ES-I3 (cell line): ENCODE results near the gene RPIA.
A peak's percentile ranks its signal among the peaks of the same experiment; 100 is the strongest.
"Not testable (repeated sequence)": the region's sequence is repeated elsewhere in the genome, so short reads cannot be mapped to it uniquely, and the experiment has no call there.

Source experiments
- H3K36me3 ChIP-seq: 2 replicates; pipeline ENCODE4 v1.6.1; 2013; ENCODE audit warnings: mild to moderate bottlenecking, low read length, control low read depth, moderate library complexity; ENCODE audit not compliant: insufficient read depth
- H3K4me1 ChIP-seq: 2 replicates; pipeline ENCODE4 v1.6.1; 2013; ENCODE audit warnings: mild to moderate bottlenecking, control low read depth, low read length; ENCODE audit not compliant: insufficient read depth
- H3K9ac ChIP-seq: 2 replicates; pipeline ENCODE4 v1.6.1; 2013; ENCODE audit warnings: low read depth, mild to moderate bottlenecking, low read length, moderate library complexity
- H3K9me3 ChIP-seq: 2 replicates; pipeline ENCODE4 v1.6.1; 2013; ENCODE audit warnings: mild to moderate bottlenecking, low read length, moderate library complexity; ENCODE audit not compliant: control insufficient read depth, insufficient read depth

The RPIA gene

DNA sequence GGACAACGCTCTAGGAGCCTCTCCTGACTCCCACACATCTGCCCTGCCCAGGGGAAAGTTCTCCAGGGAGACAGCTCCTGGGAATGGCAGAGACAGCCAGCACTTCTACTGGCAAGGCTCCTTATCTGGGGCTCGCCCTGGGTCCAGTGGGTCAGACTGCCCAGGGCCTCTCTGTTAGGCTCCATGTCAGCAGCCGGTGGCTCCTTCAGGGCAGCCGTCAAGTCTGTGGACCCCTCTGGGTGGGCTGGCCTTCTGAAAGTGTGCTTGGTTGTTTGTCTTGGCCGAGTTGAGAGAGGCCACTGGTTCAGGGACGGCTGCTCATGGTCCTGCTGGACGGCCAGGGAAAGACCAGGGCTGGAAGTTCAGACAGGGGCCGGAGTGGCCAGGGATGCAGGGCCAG, 65.6 kb downstream of the RPIA start:
- Histone ChIP-seq H3K9ac (no peak overlapping the region), H3K9me3 (peaks cover 4% of the 10 kb centered on the region; the same call in 1 of the 2 replicates), H3K36me3 (no peaks in the 10 kb centered on the region), H3K4me1 (peaks cover 3% of the 10 kb centered on the region; the same call in 1 of the 2 replicates)

DNA sequence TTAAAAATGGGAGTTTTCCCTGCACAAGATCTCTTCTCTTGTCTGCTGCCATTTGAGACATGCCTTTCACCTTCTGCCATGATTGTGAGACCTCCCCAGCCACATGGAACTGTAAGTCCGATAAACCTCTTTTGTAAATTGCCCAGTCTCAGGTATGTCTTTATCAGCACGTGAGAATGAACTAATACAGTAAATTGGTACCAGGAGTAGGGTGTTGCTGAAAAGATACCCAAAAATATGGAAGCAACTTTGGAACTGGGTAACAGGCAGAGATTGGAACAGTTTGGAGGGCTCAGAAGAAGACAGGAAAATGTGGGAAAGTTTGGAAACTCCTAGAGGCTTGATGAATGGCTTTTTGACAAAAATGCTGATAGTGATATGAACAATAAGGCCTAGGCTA, 67.2 kb downstream of the RPIA start:
- not testable (repeated sequence) for H3K36me3 ChIP-seq, H3K4me1 ChIP-seq

DNA sequence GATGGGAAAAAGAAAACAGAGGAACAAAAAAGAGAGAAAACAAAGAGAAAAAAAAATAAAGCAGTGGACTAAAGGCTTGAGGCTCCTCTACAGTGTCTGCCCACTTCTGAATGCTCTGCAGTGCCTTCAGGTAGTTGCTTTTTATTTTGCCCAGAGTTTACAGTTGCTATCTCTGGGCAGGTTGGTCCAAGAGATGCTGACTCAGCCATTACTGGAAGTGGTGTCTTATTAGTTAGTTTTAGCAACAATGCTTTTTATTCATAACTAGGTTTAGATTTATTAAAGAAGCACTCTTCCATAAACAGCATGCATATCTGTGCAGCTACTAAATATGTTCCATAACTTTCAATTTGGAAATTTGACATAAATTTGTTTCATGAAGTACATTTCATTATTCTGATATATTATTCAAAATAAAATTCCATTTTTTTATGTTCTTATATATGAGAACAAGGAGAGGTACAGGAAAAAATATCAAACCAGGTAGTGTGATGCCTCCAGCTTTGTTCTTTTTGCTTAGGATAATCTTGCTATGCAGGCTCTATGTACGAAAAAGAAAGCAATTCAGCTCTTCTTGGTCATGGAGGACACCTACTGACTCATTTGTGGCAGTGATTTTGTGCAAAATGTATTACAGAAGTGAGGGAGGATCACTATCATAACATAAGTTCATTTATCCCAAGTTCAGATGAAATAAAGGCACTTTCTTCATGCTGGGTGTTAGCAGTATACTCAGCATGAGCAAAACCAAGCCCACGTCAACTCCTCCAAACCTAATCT, 69.5 kb downstream of the RPIA start:
- no peaks in the 10 kb centered on the region for H3K36me3 ChIP-seq
- H3K4me1 ChIP-seq: no peaks in the 10 kb centered on the region
- H3K9ac ChIP-seq: no peak overlapping the region
- peaks cover 4% of the 10 kb centered on the region; the same call in 1 of the 2 replicates for H3K9me3 ChIP-seq

More for the DNA sequence above, 67.2 kb downstream of the RPIA start:
- not testable (repeated sequence) for H3K9me3 ChIP-seq, H3K9ac ChIP-seq

DNA sequence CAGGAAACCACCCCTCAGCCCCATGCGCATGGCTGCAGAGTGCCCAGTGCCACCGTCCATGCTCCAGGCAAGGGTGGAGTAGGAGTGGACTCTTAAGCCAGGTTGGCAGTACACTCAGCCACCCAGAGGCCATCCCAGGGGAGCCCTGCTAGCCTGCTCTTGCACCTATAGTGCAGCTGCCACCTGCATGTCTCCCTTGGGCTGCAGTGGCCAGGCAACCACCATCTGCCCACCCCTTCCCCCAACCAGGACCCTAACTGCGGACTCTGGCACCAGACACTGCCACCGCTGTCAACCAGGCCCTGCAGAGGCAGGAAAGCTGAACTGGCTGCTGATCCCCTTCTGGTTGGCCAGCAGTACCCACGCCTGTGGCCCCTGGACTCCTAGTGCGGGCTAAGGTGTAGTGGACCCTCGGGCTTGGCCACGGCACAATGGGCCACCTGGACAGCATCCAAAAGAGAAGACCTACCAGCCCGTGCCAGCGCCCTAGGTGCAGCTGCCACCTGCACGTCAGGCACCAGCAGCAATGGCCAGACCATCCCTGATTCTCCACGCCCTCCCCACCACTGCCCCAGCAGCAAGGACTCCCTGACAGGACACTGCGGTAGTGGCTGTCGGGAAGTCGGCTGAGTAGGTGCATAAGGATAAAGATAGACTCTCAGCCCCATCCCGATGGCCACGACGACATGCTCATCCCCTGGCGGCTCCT, 72.8 kb downstream of the RPIA start:
- Histone ChIP-seq H3K36me3 (no peaks in the 10 kb centered on the region), H3K9me3 (no peaks in the 10 kb centered on the region), H3K4me1 (no peaks in the 10 kb centered on the region), H3K9ac (no peak overlapping the region; the same call in 1 of the 2 replicates)

DNA sequence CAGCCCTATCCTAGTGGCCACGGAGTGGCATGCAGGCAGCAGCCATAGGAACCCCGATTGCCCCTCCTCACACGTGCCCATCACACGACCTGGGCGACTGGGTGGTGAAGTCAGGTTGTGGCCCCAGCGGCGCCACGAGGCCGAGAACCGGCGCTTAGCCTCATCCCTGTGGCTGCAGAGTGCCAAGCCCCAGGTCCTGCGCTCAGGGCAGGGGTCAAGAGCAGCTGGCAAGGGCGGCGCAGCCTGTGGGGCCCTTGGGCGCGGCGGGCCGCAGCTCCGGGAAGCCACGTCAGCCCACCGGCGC, 73.3 kb downstream of the RPIA start:
- H3K9me3 ChIP-seq: no peaks in the 10 kb centered on the region
- peak overlapping the region; percentile 17; the same call in 1 of the 2 replicates for H3K9ac ChIP-seq
- no peaks in the 10 kb centered on the region for H3K4me1 ChIP-seq

DNA sequence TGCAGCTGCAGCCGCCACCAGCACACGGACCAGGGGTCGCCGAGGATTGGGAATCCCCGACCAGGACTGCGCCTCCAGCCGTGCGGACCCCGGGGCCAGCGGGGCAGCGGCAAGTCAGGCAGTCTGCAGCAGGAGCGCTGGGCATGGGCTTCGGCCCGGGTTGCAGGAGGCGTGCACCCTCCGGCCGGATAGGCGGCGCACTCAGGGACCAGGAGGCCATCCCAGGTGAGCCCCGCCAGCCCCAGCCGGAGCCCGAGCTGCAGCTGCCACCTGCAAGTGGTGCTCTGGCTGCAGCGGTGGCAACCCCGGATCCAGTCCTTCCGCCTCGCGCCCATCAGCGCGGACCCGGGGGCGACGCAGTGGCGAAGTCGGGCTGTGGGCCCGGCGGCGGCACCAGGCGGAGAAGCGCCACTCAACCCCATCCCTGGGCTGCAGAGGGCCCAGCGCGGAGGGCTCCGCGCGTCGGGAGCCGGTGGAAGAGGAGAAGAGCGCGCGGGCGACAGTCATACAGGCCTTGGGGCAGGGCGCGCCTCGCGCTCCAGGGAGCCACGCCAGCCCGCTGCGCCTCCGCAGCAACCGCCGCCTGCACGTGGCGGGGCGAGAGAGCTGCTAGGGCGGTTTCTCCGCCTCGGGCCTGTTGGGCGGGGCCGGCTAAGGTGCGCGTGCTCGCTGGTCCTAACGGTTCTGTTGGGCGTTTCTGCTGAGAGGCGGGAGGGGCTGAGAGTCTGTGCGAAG, 73.8 kb downstream of the RPIA start:
- H3K4me1 ChIP-seq: no peaks in the 10 kb centered on the region
- H3K9me3 ChIP-seq: no peaks in the 10 kb centered on the region
- H3K9ac ChIP-seq: peak overlapping the region; percentile 17; the same call in 1 of the 2 replicates
- H3K36me3 ChIP-seq: no peaks in the 10 kb centered on the region

More for the DNA sequence above, 73.3 kb downstream of the RPIA start:
- H3K36me3 ChIP-seq: no peaks in the 10 kb centered on the region

DNA sequence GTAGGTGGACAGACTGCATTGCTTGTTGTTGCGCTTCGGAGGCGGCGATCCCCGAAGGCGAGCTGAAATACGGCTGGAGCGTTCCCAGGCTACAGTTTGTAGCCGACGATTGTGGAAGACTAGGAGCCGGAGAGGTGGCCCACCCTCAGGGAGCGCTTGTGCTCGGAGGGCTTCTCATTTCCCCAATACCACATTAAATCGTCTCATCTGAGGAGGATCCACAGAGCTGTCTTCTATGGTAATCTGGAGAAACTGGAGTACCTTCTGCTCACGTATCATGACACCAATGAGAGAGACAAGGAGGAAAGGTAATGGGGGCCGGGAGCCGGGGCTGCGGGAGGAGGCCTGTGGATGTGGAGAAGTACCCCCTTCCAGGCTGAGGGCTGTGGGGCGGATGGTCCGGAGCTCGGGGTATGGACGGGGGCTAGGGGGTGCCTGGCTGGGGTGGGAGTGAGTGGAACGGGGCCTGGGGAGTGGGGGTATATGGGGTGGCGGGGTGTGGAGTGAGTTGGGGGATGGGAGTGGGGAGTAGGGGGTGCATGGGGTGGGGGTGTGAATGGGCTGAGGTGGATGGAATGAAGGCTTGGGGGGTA, 74.5 kb downstream of the RPIA start:
- not testable (repeated sequence) for H3K36me3 ChIP-seq, H3K9me3 ChIP-seq, H3K4me1 ChIP-seq
- peak overlapping the region; percentile 17; the same call in 1 of the 2 replicates for H3K9ac ChIP-seq

DNA sequence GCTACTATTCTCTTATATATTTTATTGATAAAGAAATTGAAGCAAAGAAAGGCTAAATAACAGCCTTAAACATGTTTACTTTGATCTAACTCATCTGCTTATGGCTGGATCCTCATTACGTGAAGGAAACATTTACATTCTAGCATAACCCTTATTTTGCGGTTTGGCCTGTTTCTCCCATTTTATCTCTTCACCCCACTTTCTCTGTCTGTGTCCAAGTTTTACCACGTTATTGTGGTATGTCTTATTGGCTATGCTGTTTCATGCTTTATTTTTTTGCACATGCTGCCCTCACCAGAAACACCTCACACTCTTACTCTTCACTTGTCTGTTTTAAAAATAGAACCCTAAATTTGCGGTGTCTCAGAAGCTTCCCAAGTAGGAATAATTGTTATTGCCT, 78.5 kb downstream of the RPIA start:
- H3K9ac ChIP-seq: no peak overlapping the region
- H3K4me1 ChIP-seq: no peaks in the 10 kb centered on the region
- no peaks in the 10 kb centered on the region for H3K36me3 ChIP-seq
- no peaks in the 10 kb centered on the region for H3K9me3 ChIP-seq

DNA sequence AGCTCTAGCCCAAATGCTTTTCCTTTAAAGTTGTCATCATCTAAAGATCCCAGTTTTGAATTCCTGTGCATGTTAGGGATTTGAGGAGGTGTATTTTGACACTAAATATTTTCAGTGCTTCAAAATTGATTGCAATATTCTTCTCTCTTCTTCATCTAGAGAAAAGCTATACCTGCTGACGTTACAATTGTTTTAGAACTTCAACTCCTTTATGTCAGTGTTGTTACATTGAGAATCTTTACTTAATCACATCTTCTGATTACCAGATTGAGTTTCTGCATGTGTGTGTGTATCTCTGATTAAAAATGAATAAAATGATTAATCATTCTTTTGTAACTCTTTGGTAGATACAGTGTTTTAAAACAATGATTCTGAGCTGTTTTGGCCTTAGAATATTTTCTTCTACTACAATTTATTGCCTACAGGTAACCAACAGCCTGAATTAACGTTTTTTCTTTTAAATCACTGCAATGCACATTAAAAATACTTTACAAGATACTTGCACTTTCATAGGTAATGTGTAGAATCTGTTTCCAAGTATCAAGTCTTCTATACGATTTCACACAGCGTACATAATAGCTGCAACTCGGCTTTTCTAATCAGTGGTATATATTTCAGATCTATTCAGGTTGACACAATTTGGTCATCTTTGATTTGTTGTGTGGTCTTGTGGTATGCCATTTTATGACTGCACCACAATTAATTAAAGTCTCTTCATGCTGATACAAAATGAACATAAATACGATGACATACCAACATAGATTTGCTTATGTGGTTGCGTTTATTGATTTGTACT, 82.0 kb downstream of the RPIA start:
- H3K9ac ChIP-seq, H3K4me1 ChIP-seq, H3K9me3 ChIP-seq, H3K36me3 ChIP-seq: not testable (repeated sequence)

DNA sequence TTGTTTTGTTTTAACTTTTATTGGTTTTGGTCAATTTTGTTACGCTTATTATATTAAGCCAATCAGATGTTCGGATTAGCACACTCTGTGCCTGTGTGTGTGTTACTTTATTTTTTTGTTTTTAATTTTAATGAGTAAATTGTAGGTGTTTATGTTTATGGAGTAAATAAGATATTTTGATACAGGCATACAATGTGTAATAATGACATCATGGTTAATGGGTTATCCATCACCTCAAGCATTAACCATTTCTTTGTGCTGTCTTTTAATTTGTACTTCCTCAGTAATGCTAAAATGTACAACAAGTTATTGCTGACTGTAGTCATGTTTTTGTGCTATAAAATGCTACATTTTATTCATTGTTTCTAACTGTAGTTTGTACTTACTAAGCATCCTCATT, 97.7 kb downstream of the RPIA start:
- not testable (repeated sequence) for H3K9ac ChIP-seq, H3K9me3 ChIP-seq

DNA sequence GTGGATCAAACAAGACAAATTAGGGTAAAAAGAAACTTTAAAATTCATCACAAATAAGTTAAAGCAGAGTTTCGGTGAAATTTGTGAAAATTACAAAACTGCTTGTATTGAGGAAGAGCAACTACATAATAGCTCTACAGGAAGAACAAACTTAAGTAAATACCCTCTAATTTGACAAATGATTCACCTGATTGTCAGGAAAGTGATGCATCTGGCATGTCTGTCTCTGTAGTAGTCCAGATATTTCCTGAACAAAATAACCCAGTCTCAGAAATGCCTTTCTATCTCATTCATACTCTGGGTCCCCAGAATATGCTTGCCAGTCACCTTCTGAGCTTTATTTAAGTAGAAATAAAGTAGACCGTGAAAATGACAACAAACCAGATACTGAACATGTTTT, 104.5 kb downstream of the RPIA start:
- H3K4me1 ChIP-seq, H3K9ac ChIP-seq, H3K36me3 ChIP-seq, H3K9me3 ChIP-seq: not testable (repeated sequence)

More for the DNA sequence above, 97.7 kb downstream of the RPIA start:
- H3K4me1 ChIP-seq, H3K36me3 ChIP-seq: not testable (repeated sequence)

DNA sequence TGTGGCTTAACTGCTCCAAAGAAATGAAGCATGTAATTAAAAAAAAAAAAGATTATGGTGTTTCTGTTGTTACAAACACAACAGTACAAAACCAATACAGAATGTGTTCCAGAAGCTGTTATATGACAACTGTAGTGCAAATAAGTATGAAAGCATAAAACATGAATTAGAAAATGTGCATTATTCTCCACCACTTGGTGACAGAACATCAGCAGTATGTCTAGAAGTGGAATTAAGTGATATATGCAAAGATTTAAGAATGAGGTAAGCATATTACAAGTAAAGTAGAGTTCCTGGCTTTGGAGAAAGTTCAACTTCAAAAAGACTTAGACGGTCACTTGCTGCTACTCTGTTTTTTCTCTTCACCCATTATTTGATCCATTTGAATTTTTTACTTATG, 105.0 kb downstream of the RPIA start:
- H3K4me1 ChIP-seq, H3K36me3 ChIP-seq, H3K9ac ChIP-seq, H3K9me3 ChIP-seq: not testable (repeated sequence)

DNA sequence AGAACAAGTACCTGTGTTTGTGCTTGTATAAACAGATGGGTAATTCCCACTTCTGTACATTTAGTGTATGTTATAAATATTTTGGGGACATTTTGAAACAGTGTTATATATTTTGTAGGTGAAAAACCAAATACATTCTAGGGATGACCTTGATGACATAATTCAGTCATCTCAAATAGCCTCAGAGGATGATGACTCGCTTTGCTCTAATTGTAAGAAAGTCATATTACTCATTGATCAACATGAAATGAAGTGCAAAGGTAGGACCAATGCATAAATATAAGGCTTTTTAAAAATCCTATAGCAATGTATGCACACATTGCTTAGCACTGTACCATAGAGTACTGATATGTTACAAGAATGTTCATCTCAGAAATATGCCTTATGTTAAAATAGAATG, 105.7 kb downstream of the RPIA start:
- H3K4me1 ChIP-seq, H3K36me3 ChIP-seq, H3K9ac ChIP-seq, H3K9me3 ChIP-seq: not testable (repeated sequence)
